ENCODE measurements around the gene GGPS1.

The GGPS1 gene

GRCh38 chr1:235329139-235329902 lies 951 bp downstream of the GGPS1 start:
- DNase-seq (ENCODE audit: low read depth, low spot score): peak; percentile 40
- TF ChIP-seq ZNF274 (IDR thresholded peaks at IDR 0.05; ENCODE audit: low read depth, low read length): no peak
- no peak for TF ChIP-seq SUZ12 (IDR thresholded peaks at IDR 0.05; ENCODE audit: extremely low read depth, insufficient read depth, insufficient read length)
- no peak for TF ChIP-seq YY1 (IDR thresholded peaks at IDR 0.05; ENCODE audit: insufficient read depth, insufficient read length)
- Histone ChIP-seq H3K9ac (ENCODE audit: insufficient read length, low read depth) (peak overlapping the region; percentile 97), H3K4me1 (ENCODE audit: insufficient read depth, insufficient read length) (no peaks in the 10 kb centered on the region), H3K36me3 (ENCODE audit: insufficient read depth, insufficient read length, low read length) (peaks cover 20% of the 10 kb centered on the region), H3K9me3 (ENCODE audit: insufficient read depth, low read length) (no peaks in the 10 kb centered on the region), H3K27me3 (ENCODE audit: insufficient read depth, insufficient read length) (no peaks in the 10 kb centered on the region), H3K4me3 (ENCODE audit: insufficient read length, low read depth) (peak overlapping the region; percentile 82)

GRCh38 chr1:235330918-235331285 lies 2.5 kb downstream of the GGPS1 start:
- Histone ChIP-seq H3K27me3 (ENCODE audit: insufficient read depth, insufficient read length) (no peaks in the 10 kb centered on the region), H3K36me3 (ENCODE audit: insufficient read depth, insufficient read length, low read length) (peaks cover 30% of the 10 kb centered on the region), H3K4me3 (ENCODE audit: insufficient read length, low read depth) (no peak overlapping the region), H3K4me1 (ENCODE audit: insufficient read depth, insufficient read length) (no peaks in the 10 kb centered on the region), H3K9ac (ENCODE audit: insufficient read length, low read depth) (no peak overlapping the region), H3K9me3 (ENCODE audit: insufficient read depth, low read length) (no peaks in the 10 kb centered on the region)
- DNase-seq (ENCODE audit: low read depth, low spot score): no peak
- no peak for TF ChIP-seq ZNF274 (IDR thresholded peaks at IDR 0.05; ENCODE audit: low read depth, low read length)
- no peak for TF ChIP-seq SUZ12 (IDR thresholded peaks at IDR 0.05; ENCODE audit: extremely low read depth, insufficient read depth, insufficient read length)
- TF ChIP-seq YY1 (IDR thresholded peaks at IDR 0.05; ENCODE audit: insufficient read depth, insufficient read length): no peak

GRCh38 chr1:235331401-235331800 lies 3.0 kb downstream of the GGPS1 start:
- Histone ChIP-seq H3K36me3 (ENCODE audit: insufficient read depth, insufficient read length, low read length) (peaks cover 33% of the 10 kb centered on the region), H3K9ac (ENCODE audit: insufficient read length, low read depth) (no peak overlapping the region), H3K4me3 (ENCODE audit: insufficient read length, low read depth) (no peak overlapping the region), H3K4me1 (ENCODE audit: insufficient read depth, insufficient read length) (no peaks in the 10 kb centered on the region), H3K9me3 (ENCODE audit: insufficient read depth, low read length) (no peaks in the 10 kb centered on the region), H3K27me3 (ENCODE audit: insufficient read depth, insufficient read length) (no peaks in the 10 kb centered on the region)
- DNase-seq (ENCODE audit: low read depth, low spot score): no peak
- TF ChIP-seq YY1 (IDR thresholded peaks at IDR 0.05; ENCODE audit: insufficient read depth, insufficient read length): no peak
- no peak for TF ChIP-seq SUZ12 (IDR thresholded peaks at IDR 0.05; ENCODE audit: extremely low read depth, insufficient read depth, insufficient read length)
- TF ChIP-seq ZNF274 (IDR thresholded peaks at IDR 0.05; ENCODE audit: low read depth, low read length): no peak

GRCh38 chr1:235336903-235337302 lies 8.5 kb downstream of the GGPS1 start:
- H3K9ac ChIP-seq (ENCODE audit: insufficient read length, low read depth): no peak overlapping the region
- H3K36me3 ChIP-seq (ENCODE audit: insufficient read depth, insufficient read length, low read length): peaks cover 38% of the 10 kb centered on the region
- TF ChIP-seq YY1 (IDR thresholded peaks at IDR 0.05; ENCODE audit: insufficient read depth, insufficient read length) (no peak), SUZ12 (IDR thresholded peaks at IDR 0.05; ENCODE audit: extremely low read depth, insufficient read depth, insufficient read length) (no peak), ZNF274 (IDR thresholded peaks at IDR 0.05; ENCODE audit: low read depth, low read length) (no peak)
- DNase-seq (ENCODE audit: low read depth, low spot score): no peak
- H3K4me1 ChIP-seq (ENCODE audit: insufficient read depth, insufficient read length): no peaks in the 10 kb centered on the region
- H3K27me3 ChIP-seq (ENCODE audit: insufficient read depth, insufficient read length): no peaks in the 10 kb centered on the region
- no peaks in the 10 kb centered on the region for H3K9me3 ChIP-seq (ENCODE audit: insufficient read depth, low read length)
- no peak overlapping the region for H3K4me3 ChIP-seq (ENCODE audit: insufficient read length, low read depth)

GRCh38 chr1:235339746-235340145 lies 11.4 kb downstream of the GGPS1 start:
- H3K9me3 ChIP-seq (ENCODE audit: insufficient read depth, low read length): no peaks in the 10 kb centered on the region
- H3K4me3 ChIP-seq (ENCODE audit: insufficient read length, low read depth): no peak overlapping the region
- H3K27me3 ChIP-seq (ENCODE audit: insufficient read depth, insufficient read length): no peaks in the 10 kb centered on the region
- H3K36me3 ChIP-seq (ENCODE audit: insufficient read depth, insufficient read length, low read length): peaks cover 39% of the 10 kb centered on the region
- H3K4me1 ChIP-seq (ENCODE audit: insufficient read depth, insufficient read length): no peaks in the 10 kb centered on the region
- DNase-seq (ENCODE audit: low read depth, low spot score): no peak
- no peak overlapping the region for H3K9ac ChIP-seq (ENCODE audit: insufficient read length, low read depth)
- TF ChIP-seq ZNF274 (IDR thresholded peaks at IDR 0.05; ENCODE audit: low read depth, low read length): no peak

GRCh38 chr1:235341334-235341733 lies 13.0 kb downstream of the GGPS1 start:
- DNase-seq (ENCODE audit: low read depth, low spot score): no peak
- Histone ChIP-seq H3K4me1 (ENCODE audit: insufficient read depth, insufficient read length) (no peaks in the 10 kb centered on the region), H3K4me3 (ENCODE audit: insufficient read length, low read depth) (no peak overlapping the region), H3K36me3 (ENCODE audit: insufficient read depth, insufficient read length, low read length) (peaks cover 25% of the 10 kb centered on the region), H3K9ac (ENCODE audit: insufficient read length, low read depth) (no peak overlapping the region), H3K27me3 (ENCODE audit: insufficient read depth, insufficient read length) (no peaks in the 10 kb centered on the region), H3K9me3 (ENCODE audit: insufficient read depth, low read length) (no peaks in the 10 kb centered on the region)
- TF ChIP-seq ZNF274 (IDR thresholded peaks at IDR 0.05; ENCODE audit: low read depth, low read length): no peak
- TF ChIP-seq SUZ12 (IDR thresholded peaks at IDR 0.05; ENCODE audit: extremely low read depth, insufficient read depth, insufficient read length): no peak
- TF ChIP-seq YY1 (IDR thresholded peaks at IDR 0.05; ENCODE audit: insufficient read depth, insufficient read length): no peak

- H3K4me3 ChIP-seq (ENCODE audit: insufficient read length, low read depth): no peak overlapping the region
- H3K36me3 ChIP-seq (ENCODE audit: insufficient read depth, insufficient read length, low read length): peaks cover 19% of the 10 kb centered on the region
- H3K4me1 ChIP-seq (ENCODE audit: insufficient read depth, insufficient read length): no peaks in the 10 kb centered on the region
- DNase-seq (ENCODE audit: low read depth, low spot score): no peak
- no peaks in the 10 kb centered on the region for H3K27me3 ChIP-seq (ENCODE audit: insufficient read depth, insufficient read length)
- TF ChIP-seq YY1 (IDR thresholded peaks at IDR 0.05; ENCODE audit: insufficient read depth, insufficient read length) (no peak), SUZ12 (IDR thresholded peaks at IDR 0.05; ENCODE audit: extremely low read depth, insufficient read depth, insufficient read length) (no peak), ZNF274 (IDR thresholded peaks at IDR 0.05; ENCODE audit: low read depth, low read length) (no peak)
- no peak overlapping the region for H3K9ac ChIP-seq (ENCODE audit: insufficient read length, low read depth)
- H3K9me3 ChIP-seq (ENCODE audit: insufficient read depth, low read length): no peaks in the 10 kb centered on the region
Measured at GRCh38 chr1:235342039-235342438, 13.7 kb downstream of the GGPS1 start.
